HL-60 (cell line): ENCODE measurements around the gene TBC1D22A.

Source experiments
- DNase-seq, 2 experiments: peaks; one replicate each; pipeline ENCODE4 v3.0.0-alpha.2; 2010 to 2020; ENCODE audit warnings: low read depth in 1 of 2, low spot score in 1 of 2
- H3K27ac ChIP-seq: fragments of 250-450 bp; sonication (Bioruptor Pico); replicated peaks from 2 replicates; pipeline ENCODE4 v1.5.1; 2020; ENCODE audit warnings: mild to moderate bottlenecking, moderate library complexity
- H3K27me3 ChIP-seq: fragments of 250-450 bp; sonication (Bioruptor Pico); 2 replicates; pipeline ENCODE4 v1.5.1; 2021; ENCODE audit warnings: mild to moderate bottlenecking, moderate library complexity; ENCODE audit not compliant: insufficient read depth, poor library complexity, severe bottlenecking
- H3K4me3 ChIP-seq: replicated peaks from 2 replicates; pipeline ENCODE4 v1.5.1; 2011; ENCODE audit warnings: mild to moderate bottlenecking, control low read depth, low read length; ENCODE audit not compliant: insufficient read depth
- GABPA ChIP-seq: IDR thresholded peaks from 2 replicates; pipeline ENCODE4 v1.6.1; 2012; ENCODE audit warnings: low read depth
- POLR2AphosphoS5 ChIP-seq: IDR thresholded peaks from 2 replicates; pipeline ENCODE4 v1.6.1; 2012; ENCODE audit warnings: low read depth
- SPI1 ChIP-seq: IDR thresholded peaks from 2 replicates; pipeline ENCODE4 v1.6.1; 2012; ENCODE audit warnings: low read depth, mild to moderate bottlenecking, borderline replicate concordance
- TF ChIP-seq, protein P1 (sequence below): IDR thresholded peaks from one replicate; pipeline ENCODE4 v1.5.1; 2011; ENCODE audit warnings: low read length, control low read depth, inconsistent platforms; ENCODE audit not compliant: insufficient read depth
- TF ChIP-seq, protein P2 (sequence below): IDR thresholded peaks from 2 replicates; pipeline ENCODE4 v1.6.1; 2012; ENCODE audit warnings: low read depth; ENCODE audit not compliant: insufficient replicate concordance

The TBC1D22A gene

DNA sequence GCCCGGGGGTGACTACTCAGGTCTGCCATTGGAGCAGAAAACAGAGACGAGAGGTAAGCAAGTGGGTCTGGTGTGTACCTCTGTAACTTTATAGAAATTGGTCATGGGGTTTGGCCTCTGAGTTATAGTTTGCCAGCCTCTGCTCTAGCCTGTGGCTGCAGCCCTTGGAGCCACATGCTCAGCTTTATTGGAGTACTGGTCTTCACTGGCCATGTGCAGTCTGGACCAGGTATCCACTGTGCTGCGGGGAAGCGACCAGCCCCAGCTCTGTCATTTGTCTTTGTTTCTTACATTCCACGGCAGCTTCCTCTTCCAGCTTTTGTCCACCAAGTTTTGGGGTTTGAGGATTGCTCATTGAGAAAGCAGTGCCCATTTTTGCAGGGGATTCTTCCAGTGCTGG lies 453.4 kb downstream of the TBC1D22A start:
- Histone ChIP-seq H3K27me3 (no peaks in the 10 kb centered on the region), H3K4me3 (no peak overlapping the region), H3K27ac (no peak overlapping the region)
- no peak for DNase-seq
- TF ChIP-seq GABPA: no peak
- TF ChIP-seq POLR2AphosphoS5: no peak
- TF ChIP-seq, protein P1, sequence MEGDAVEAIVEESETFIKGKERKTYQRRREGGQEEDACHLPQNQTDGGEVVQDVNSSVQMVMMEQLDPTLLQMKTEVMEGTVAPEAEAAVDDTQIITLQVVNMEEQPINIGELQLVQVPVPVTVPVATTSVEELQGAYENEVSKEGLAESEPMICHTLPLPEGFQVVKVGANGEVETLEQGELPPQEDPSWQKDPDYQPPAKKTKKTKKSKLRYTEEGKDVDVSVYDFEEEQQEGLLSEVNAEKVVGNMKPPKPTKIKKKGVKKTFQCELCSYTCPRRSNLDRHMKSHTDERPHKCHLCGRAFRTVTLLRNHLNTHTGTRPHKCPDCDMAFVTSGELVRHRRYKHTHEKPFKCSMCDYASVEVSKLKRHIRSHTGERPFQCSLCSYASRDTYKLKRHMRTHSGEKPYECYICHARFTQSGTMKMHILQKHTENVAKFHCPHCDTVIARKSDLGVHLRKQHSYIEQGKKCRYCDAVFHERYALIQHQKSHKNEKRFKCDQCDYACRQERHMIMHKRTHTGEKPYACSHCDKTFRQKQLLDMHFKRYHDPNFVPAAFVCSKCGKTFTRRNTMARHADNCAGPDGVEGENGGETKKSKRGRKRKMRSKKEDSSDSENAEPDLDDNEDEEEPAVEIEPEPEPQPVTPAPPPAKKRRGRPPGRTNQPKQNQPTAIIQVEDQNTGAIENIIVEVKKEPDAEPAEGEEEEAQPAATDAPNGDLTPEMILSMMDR: no peak

DNA sequence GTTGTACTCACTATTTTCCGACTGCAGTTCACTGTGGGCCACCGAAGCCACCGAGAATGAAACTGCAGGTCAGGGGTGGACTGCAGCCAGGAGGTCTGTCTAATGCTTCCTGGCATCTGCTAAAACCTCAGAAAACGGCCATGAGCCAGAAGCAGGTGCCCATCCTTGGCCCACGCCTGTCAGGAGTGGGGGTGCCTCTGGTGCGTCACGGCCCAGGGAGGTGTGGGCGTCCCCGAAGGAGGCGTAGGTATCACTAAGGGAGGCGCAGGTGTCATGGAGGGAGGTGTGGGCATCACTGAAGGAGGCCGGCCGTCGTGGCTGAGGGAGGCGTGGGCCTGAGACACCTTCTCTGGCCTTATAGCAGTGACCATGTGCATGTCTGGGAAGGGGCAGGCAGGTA lies 456.2 kb downstream of the TBC1D22A start:
- no peak for DNase-seq
- Histone ChIP-seq H3K27me3 (no peaks in the 10 kb centered on the region), H3K27ac (no peak overlapping the region), H3K4me3 (no peak overlapping the region)
- TF ChIP-seq POLR2AphosphoS5: no peak
- no peak for TF ChIP-seq SPI1
- TF ChIP-seq, protein P2, sequence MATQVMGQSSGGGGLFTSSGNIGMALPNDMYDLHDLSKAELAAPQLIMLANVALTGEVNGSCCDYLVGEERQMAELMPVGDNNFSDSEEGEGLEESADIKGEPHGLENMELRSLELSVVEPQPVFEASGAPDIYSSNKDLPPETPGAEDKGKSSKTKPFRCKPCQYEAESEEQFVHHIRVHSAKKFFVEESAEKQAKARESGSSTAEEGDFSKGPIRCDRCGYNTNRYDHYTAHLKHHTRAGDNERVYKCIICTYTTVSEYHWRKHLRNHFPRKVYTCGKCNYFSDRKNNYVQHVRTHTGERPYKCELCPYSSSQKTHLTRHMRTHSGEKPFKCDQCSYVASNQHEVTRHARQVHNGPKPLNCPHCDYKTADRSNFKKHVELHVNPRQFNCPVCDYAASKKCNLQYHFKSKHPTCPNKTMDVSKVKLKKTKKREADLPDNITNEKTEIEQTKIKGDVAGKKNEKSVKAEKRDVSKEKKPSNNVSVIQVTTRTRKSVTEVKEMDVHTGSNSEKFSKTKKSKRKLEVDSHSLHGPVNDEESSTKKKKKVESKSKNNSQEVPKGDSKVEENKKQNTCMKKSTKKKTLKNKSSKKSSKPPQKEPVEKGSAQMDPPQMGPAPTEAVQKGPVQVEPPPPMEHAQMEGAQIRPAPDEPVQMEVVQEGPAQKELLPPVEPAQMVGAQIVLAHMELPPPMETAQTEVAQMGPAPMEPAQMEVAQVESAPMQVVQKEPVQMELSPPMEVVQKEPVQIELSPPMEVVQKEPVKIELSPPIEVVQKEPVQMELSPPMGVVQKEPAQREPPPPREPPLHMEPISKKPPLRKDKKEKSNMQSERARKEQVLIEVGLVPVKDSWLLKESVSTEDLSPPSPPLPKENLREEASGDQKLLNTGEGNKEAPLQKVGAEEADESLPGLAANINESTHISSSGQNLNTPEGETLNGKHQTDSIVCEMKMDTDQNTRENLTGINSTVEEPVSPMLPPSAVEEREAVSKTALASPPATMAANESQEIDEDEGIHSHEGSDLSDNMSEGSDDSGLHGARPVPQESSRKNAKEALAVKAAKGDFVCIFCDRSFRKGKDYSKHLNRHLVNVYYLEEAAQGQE: no peak
- TF ChIP-seq, protein P1: no peak

DNA sequence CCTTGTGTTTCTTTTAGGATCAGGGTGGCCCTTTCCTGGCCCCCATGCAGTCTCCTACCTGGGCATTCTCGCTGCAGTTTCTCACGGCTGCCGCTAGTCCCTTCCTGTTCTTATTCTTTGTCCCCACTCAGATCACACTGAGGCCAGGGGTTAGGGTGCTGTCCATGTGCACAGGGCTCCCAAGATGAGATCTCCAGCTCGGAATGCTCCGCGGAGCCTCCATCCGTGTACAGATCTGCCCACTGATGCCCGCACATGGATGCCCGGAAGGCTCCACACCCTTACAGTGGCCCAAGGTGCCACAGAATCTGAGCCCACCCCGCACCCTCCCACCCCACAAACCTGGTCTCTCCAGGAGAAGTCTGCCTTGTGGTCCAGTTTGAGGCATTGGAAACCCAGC lies 457.3 kb downstream of the TBC1D22A start:
- Histone ChIP-seq H3K4me3 (no peak overlapping the region), H3K27ac (no peak overlapping the region), H3K27me3 (no peaks in the 10 kb centered on the region)
- DNase-seq: no peak
- TF ChIP-seq GABPA (no peak), SPI1 (no peak), POLR2AphosphoS5 (no peak)
- TF ChIP-seq, protein P1: no peak
- TF ChIP-seq, protein P2: no peak

DNA sequence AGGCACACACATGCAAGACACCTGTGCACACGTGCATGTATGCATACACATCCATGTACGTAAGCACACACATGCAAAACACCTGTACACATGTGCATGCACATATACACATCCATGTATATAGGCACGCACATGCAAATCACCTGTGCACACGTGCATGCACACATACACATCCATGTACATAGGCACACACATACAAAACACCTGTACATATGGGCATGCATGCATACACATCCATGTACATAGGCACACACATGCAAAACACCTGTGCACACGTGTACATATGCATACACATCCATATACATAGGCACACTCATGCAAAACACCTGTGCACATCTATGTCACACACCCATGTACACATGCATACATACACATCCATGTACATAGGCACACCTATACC lies 458.3 kb downstream of the TBC1D22A start:
- Histone ChIP-seq H3K27me3 (no peaks in the 10 kb centered on the region), H3K27ac (no peak overlapping the region), H3K4me3 (no peak overlapping the region)
- TF ChIP-seq POLR2AphosphoS5: no peak
- TF ChIP-seq GABPA: no peak
- TF ChIP-seq, protein P1: no peak
- no peak for TF ChIP-seq SPI1
- TF ChIP-seq, protein P2: no peak
- DNase-seq: no peak
